Smooth muscle cell (in vitro differentiated cells): ENCODE data around the gene GRIK4. TPM values are rescaled to one million over a fixed set of nuclear protein-coding genes. Genes with fewer than 3 reads are reported as not detected.

Experiments
- DNase-seq: peaks from one replicate; lab custom pipeline; 2025; ENCODE audit not compliant: unreplicated experiment; lab: John Stamatoyannopoulos, UW
- H2AFZ ChIP-seq: fragments of 200-600 bp; sonication (generic); 2 replicates; pipeline ENCODE4 v1.6.0; 2016; ENCODE audit warnings: antibody characterized with exemption, low read depth, mild to moderate bottlenecking
- H3F3A ChIP-seq: fragments of 200-600 bp; sonication (generic); 2 replicates; pipeline ENCODE4 v1.6.0; 2017; ENCODE audit warnings: antibody characterized with exemption, low read depth
- H3K27ac ChIP-seq: fragments of 200-600 bp; sonication (generic); 2 replicates; pipeline ENCODE4 v1.5.1; 2016; ENCODE audit warnings: low read depth, mild to moderate bottlenecking
- H3K27me3 ChIP-seq: fragments of 200-600 bp; sonication (generic); 2 replicates; pipeline ENCODE4 v1.6.1; 2016; ENCODE audit warnings: low read depth, mild to moderate bottlenecking
- H3K36me3 ChIP-seq: fragments of 200-600 bp; sonication (generic); 2 replicates; pipeline ENCODE4 v1.5.1; 2016; ENCODE audit warnings: low read depth
- H3K4me1 ChIP-seq: fragments of 200-600 bp; sonication (generic); 2 replicates; pipeline ENCODE4 v1.5.1; 2016; ENCODE audit warnings: low read depth
- H3K4me2 ChIP-seq: fragments of 200-600 bp; sonication (generic); 2 replicates; pipeline ENCODE4 v1.6.0; 2016; ENCODE audit warnings: mild to moderate bottlenecking
- H3K4me3 ChIP-seq: fragments of 200-600 bp; sonication (generic); 2 replicates; pipeline ENCODE4 v1.5.1; 2016; ENCODE audit warnings: mild to moderate bottlenecking
- H3K79me2 ChIP-seq: fragments of 200-600 bp; sonication (generic); 2 replicates; pipeline ENCODE4 v1.6.0; 2016; ENCODE audit warnings: low read depth, mild to moderate bottlenecking
- H3K9ac ChIP-seq: fragments of 200-600 bp; sonication (generic); 2 replicates; pipeline ENCODE4 v1.6.0; 2016; ENCODE audit warnings: low read depth
- H3K9me3 ChIP-seq: fragments of 200-600 bp; sonication (generic); replicated peaks from 2 replicates; pipeline ENCODE4 v1.5.1; 2016; ENCODE audit warnings: low read depth
- H4K20me1 ChIP-seq: fragments of 200-600 bp; sonication (generic); 2 replicates; pipeline ENCODE4 v1.6.0; 2016; ENCODE audit warnings: low read depth
- WGBS: methylation state at CpG from one replicate; pipeline ENCODE4 v1.1.7; 2016; ENCODE audit warnings: low lambda C conversion rate; 5-methylcytosine and 5-hydroxymethylcytosine counted together
- polyA plus RNA-seq: library from polyadenylated mRNA; unstranded; fragments of >200 nt; fragmentation: Nextera tagmentation; extraction: Ambion mirVana; gene quantifications from 2 replicates; pipeline ENCODE4 v1.2.1, GENCODE V29; 2016
- total RNA-seq: library from RNA; depleted of rRNA; stranded (reverse); fragments of >200 nt; gene quantifications from 2 replicates; pipeline ENCODE4 v1.2.3, GENCODE V29; 2014
- TF ChIP-seq, protein P1 (sequence below): fragments of 200-600 bp; sonication (generic); IDR thresholded peaks from 2 replicates; pipeline ENCODE4 v1.5.1; 2017; ENCODE audit warnings: borderline replicate concordance, mild to moderate bottlenecking, antibody characterized with exemption; ENCODE audit not compliant: insufficient read depth, poor library complexity, severe bottlenecking

Gene GRIK4
- total and polyA plus RNA-seq, 2 experiments from 2014 or later = not detected

DNA sequence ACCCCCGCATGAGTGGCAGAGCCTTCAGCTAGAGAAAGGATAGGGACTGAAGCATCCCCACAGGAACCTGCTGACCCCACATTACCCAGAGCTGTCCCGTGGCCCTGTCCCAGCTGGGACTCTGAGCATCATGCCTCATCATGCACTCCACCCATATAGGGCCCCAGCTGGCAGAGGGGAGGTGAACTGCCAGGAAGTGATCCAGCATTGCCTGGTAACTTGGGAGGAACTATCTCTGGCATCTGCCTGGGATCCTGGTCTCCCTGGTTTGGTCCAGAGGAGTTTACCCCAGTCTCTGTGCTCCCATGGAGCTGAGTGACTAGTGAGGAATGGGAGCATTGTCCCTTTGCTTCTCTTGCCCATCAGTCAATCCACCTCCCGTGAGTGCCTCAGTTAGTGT lies 228.8 kb downstream of the GRIK4 start:
- Histone ChIP-seq H3F3A (no peaks in the 10 kb centered on the region), H4K20me1 (no peaks in the 10 kb centered on the region), H3K27me3 (peaks cover 18% of the 10 kb centered on the region), H2AFZ (no peak overlapping the region), H3K79me2 (no peaks in the 10 kb centered on the region), H3K9me3 (no peaks in the 10 kb centered on the region), H3K4me1 (no peaks in the 10 kb centered on the region), H3K27ac (no peak overlapping the region), H3K9ac (no peak overlapping the region), H3K4me3 (no peak overlapping the region), H3K4me2 (no peak overlapping the region), H3K36me3 (no peaks in the 10 kb centered on the region)
- TF ChIP-seq, protein P1, sequence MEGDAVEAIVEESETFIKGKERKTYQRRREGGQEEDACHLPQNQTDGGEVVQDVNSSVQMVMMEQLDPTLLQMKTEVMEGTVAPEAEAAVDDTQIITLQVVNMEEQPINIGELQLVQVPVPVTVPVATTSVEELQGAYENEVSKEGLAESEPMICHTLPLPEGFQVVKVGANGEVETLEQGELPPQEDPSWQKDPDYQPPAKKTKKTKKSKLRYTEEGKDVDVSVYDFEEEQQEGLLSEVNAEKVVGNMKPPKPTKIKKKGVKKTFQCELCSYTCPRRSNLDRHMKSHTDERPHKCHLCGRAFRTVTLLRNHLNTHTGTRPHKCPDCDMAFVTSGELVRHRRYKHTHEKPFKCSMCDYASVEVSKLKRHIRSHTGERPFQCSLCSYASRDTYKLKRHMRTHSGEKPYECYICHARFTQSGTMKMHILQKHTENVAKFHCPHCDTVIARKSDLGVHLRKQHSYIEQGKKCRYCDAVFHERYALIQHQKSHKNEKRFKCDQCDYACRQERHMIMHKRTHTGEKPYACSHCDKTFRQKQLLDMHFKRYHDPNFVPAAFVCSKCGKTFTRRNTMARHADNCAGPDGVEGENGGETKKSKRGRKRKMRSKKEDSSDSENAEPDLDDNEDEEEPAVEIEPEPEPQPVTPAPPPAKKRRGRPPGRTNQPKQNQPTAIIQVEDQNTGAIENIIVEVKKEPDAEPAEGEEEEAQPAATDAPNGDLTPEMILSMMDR = no peak
- 84% methylated on average over 3 of the region's 3 CpGs for WGBS
- DNase-seq = no peak

DNA sequence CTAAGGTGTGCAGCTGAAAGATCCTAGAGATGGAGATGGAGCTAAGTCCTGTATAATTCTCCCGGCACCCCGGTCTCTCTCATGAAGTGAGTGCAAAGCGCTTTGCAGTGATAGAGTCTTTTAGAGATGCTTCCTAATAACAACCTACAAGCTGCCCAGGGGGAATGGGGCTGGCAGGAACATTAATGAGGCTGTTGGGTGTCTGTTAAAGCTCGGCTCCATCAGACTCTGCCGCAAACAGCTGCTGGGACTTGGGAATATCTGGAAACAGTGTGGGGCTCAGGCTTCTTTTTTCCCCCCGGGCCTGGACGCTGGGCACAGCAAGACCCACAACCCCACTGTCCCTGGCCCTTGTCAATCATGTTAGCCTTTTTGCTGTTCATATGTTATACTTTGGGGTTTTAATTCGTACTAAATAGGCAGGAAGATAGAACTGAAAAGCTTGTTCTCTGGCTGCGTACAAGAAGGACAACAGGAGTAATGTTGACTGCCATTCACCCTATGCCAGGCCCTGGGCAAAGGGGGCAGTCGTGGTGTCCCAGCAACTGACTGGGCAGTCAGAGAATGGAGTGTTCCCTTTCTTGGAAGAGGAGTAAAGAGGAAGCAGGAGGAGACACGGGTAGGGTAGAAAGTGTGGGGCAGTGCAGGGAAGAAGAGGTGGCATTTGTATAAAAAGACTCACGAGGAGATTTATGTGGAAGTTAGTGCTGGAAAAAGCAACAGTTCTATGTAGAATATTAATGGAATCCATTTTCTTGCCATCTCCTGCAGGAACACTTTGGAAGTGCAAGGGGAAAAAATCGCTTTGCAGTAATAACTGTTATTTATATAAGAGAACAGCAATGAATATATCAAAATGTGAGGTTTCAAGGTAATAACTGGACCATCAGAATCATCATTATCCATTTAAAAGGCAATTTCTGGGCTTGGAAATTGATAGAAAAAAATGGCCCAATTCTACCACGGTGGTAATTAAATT lies 232.8 kb downstream of the GRIK4 start:
- H3F3A ChIP-seq = no peaks in the 10 kb centered on the region
- H3K4me3 ChIP-seq = no peak overlapping the region
- peaks cover 50% of the 10 kb centered on the region for H3K27me3 ChIP-seq
- no peaks in the 10 kb centered on the region for H3K36me3 ChIP-seq
- H3K27ac ChIP-seq = no peak overlapping the region
- 91% methylated on average over 14 of the region's 14 CpGs for WGBS
- TF ChIP-seq, protein P1 = peak; percentile 10
- no peaks in the 10 kb centered on the region for H3K9me3 ChIP-seq
- DNase-seq = no peak
- no peak overlapping the region for H3K9ac ChIP-seq
- H3K79me2 ChIP-seq = no peaks in the 10 kb centered on the region
- H2AFZ ChIP-seq = no peak overlapping the region
- no peaks in the 10 kb centered on the region for H3K4me1 ChIP-seq
- no peak overlapping the region for H3K4me2 ChIP-seq
- H4K20me1 ChIP-seq = no peaks in the 10 kb centered on the region

DNA sequence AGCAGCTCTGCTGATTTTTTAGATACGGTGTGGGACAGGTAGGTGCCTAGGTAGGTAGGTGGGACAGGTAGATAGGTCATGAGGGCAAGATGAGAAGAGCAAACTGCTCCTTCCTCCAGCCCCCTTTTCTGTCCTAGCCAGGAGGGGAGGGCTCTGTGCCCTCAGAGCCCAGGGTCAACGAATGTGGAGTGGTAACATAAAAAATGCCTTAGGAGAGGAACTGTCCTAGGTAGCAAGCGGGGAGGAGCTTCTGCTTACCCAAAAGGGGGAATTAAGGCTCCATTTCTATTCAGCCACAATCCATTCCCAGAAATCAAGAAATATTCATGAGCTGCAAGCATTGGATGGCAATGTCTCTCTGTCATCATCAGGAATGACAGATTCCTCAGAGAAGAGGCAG lies 234.8 kb downstream of the GRIK4 start:
- H3K9ac ChIP-seq = no peak overlapping the region
- H3K27me3 ChIP-seq = peaks cover 58% of the 10 kb centered on the region

More for the DNA sequence above, 234.8 kb downstream of the GRIK4 start:
- WGBS = 62% methylated on average over 3 of the region's 3 CpGs
- no peak for DNase-seq
- no peaks in the 10 kb centered on the region for H3K36me3 ChIP-seq
- H3K4me3 ChIP-seq = no peak overlapping the region
- H3K9me3 ChIP-seq = no peaks in the 10 kb centered on the region
- no peak overlapping the region for H3K27ac ChIP-seq
- no peak overlapping the region for H2AFZ ChIP-seq
- H4K20me1 ChIP-seq = no peaks in the 10 kb centered on the region
- H3F3A ChIP-seq = no peaks in the 10 kb centered on the region
- H3K79me2 ChIP-seq = no peaks in the 10 kb centered on the region
- TF ChIP-seq, protein P1 = no peak
- H3K4me2 ChIP-seq = no peak overlapping the region
- peaks cover 4% of the 10 kb centered on the region for H3K4me1 ChIP-seq
